GM18499 (cell line): ENCODE results near the gene OGG1.

Experiments
- ATAC-seq: cut with Tn5 transposase; IDR thresholded peaks from one replicate; pipeline ENCODE4 v1.9.1; 2021; ENCODE audit warnings: moderate number of reproducible peaks; ENCODE audit not compliant: insufficient read depth, unreplicated experiment

Gene OGG1

DNA sequence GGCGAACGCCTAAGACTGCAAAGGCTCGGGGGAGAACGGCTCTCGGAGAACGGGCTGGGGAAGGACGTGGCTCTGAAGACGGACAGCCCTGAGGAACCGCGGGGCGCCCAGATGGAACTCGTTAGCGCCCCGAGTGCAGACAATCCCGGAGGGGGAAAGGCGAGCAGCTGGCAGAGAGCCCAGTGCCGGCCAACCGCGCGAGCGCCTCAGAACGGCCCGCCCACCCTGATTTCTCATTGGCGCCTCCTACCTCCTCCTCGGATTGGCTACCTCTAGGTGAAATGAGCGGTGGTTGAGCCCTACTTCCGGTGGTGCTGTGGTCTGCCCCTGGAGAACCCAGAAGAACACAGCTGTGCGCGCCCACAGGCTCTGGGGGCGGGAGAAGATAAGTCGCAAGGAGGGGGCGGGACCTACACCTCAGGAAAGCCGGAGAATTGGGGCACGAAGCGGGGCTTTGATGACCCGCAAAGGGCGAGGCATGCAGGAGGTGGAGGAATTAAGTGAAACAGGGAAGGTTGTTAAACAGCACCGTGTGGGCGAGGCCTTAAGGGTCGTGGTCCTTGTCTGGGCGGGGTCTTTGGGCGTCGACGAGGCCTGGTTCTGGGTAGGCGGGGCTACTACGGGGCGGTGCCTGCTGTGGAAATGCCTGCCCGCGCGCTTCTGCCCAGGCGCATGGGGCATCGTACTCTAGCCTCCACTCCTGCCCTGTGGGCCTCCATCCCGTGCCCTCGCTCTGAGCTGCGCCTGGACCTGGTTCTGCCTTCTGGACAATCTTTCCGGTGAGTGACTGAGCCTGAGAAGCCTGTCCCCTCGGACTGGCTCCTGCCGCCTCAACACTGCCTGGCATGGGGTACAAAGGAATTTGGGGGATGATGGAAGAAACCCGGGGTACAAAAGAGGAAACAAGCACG lies at the start of gene OGG1:
Gene OGG1 (plus strand): TSS at position 308 of the 911 bp plus-strand sequence. CDS start 335 bp downstream, at position 643.
- ATAC-seq, result peak; percentile 80

GRCh38 chr3:9700536-9700935 lies 49.2 kb upstream of the OGG1 start:
- no peak for ATAC-seq

GRCh38 chr3:9701006-9701405 lies 48.7 kb upstream of the OGG1 start:
- ATAC-seq, result no peak

- no peak for ATAC-seq
Measured at GRCh38 chr3:9701711-9702110, 48.0 kb upstream of the OGG1 start.

DNA sequence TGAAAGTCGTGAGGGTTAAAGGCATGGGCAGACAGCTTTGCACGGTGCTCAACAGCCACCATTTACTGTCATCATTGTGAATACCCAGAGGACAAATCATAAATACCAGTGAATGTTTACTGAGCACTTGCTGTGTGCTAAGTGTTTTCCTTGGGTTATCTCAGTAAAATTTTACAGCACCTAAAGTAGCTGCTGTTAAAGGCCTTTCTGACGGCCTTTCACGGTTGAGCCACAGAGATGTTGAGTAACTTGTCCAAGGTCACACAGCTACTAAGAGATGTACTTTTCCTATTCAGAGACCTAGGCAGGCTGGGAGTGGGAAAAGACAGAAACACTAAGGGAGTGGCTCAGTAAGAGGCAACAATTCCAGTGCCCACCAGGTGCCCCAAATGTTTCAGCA lies 46.5 kb upstream of the OGG1 start:
- no peak for ATAC-seq

DNA sequence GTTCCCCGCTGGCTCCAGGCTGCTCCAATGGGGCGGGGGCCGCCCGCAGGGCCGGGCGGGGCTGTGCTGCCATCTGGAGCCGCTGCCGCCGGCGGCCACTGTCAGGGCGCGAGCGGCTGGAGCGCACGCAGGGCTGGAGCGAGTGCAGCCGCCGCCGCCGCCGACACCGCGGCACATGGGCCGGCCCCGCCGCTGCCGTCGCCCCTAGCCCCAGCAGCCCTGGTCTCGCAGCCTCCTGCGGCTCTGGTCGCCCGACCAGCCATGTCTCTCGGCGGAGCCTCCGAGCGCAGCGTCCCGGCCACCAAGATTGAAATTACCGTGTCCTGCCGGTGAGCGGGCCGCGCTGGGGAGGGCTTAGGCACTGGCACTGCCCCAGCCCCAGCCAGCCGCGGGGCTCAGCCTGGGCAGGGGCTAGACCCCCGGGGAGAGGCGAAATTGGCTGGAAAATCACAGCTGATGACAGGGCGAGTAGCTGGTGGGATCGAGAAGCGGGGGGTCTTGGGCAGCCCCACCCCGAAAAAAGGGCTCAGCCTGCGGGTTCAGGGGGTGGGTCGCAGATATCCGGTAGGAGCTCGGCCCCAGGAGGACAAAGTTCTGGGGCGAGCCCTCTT lies 45.9 kb upstream of the OGG1 start, which contains the start of gene CPNE9:
Gene CPNE9 (plus strand): TSS at position 98 of the 611 bp plus-strand sequence. CDS start 164 bp downstream, at position 262.
- no peak for ATAC-seq

GRCh38 chr3:9704347-9705322 lies 45.1 kb upstream of the OGG1 start:
- no peak for ATAC-seq

GRCh38 chr3:9710174-9710739 lies 39.5 kb upstream of the OGG1 start:
- ATAC-seq, result no peak

- no peak for ATAC-seq
Measured at GRCh38 chr3:9712415-9712814, 37.3 kb upstream of the OGG1 start.

DNA sequence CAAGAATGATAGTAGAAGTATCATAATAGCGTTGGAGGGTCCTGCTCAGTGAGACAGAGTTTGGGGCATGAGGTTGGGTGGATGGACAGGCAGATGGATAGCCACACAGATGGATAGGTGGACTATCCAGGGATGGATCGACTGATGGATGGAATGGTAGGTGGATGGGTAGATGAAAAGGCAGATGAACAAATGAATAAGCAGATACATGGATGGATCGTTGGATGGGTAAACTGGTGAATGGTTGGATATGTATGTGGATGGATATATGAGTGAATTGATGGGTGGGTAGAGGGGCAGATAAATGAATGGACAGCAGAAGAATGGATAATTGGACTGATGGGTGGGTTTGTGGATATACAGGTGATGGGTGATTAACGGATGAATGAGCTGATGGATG lies 36.6 kb upstream of the OGG1 start:
- ATAC-seq, result no peak

GRCh38 chr3:9715136-9715535 lies 34.6 kb upstream of the OGG1 start:
- no peak for ATAC-seq

- no peak for ATAC-seq
Measured at GRCh38 chr3:9715764-9716437, 33.9 kb upstream of the OGG1 start.

GRCh38 chr3:9716801-9717555 lies 32.8 kb upstream of the OGG1 start:
- no peak for ATAC-seq

DNA sequence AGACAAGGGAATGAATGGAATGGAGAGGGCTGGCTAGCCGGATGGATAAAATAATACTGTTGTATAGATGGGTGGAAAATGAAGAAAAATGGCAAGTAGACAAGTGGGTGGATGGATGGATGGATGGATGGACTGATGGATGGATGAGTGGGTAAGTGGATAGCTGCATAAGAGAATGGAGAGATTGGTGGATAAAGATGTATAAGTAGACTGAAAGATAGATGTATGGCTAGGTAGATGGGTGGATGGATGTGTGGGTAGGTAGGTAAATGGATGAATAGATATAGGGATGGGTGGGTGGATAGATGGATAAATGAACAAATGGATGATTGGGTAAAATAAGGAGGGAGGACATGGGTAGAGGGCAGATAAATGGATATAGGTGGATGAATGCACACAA lies 32.2 kb upstream of the OGG1 start:
- no peak for ATAC-seq

DNA sequence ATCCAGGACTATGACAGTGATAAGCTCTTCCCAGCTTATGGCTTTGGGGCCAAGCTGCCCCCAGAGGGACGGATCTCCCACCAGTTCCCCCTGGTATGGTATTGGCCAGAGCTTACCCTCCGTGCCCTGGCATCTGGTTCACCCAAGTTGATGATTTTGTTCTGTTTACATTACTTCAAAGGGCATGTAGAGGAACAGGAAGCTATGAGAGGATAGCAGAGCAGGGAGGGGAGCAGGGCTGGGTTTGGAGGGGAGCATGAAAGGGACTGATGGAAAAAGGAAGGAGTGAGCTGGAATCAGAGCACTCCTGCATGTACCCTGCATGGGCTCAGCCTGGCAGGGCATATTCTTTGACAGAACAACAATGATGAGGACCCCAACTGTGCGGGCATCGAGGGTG lies 31.6 kb upstream of the OGG1 start:
- ATAC-seq, result no peak

DNA sequence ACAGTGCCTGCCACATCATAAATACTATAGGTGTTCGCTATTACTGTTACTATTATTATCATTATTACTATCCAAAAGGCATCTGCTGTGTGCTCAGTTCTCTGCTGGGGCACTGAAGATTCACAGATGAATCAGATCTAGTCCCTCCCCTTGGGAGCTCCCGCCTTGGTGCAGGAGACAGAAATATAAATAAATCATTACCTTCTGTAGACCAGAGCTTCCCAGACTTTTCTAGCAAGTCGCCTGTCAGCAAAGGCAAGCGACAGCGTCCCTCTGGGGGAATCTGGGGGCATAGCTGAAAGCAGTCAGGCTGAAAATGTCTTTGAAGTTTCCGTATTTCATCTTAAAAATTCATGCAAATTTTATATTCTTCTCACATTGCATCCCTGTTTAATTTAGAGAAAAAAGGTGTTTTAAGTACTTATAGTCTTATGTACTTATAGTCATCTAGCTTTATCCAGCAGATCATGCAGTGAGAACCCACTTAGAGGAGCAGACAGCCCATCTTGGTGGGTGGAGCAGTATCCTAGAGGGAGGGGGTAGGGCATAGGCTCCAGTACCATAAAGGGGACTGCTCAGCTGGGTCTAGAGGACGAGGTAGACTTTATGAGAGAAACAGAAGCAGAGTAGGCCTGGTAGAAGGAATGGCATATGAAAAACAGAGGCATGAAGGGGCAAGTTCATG lies 28.6 kb upstream of the OGG1 start:
- no peak for ATAC-seq

GRCh38 chr3:9721700-9722060 lies 28.1 kb upstream of the OGG1 start:
- ATAC-seq, result no peak

GRCh38 chr3:9725775-9726515 lies 23.8 kb upstream of the OGG1 start:
- ATAC-seq, result no peak
